ENCODE measurements around the gene RPL35A. TPM values are rescaled to one million over a fixed set of nuclear protein-coding genes. Genes with fewer than 3 reads are reported as not detected.

The RPL35A gene
- total and polyA plus RNA-seq, 2 of the 8 experiments (the other 6 are each of a cell fraction or from before 2014, with no cell fraction given), result 695 to 1,393 TPM

DNA sequence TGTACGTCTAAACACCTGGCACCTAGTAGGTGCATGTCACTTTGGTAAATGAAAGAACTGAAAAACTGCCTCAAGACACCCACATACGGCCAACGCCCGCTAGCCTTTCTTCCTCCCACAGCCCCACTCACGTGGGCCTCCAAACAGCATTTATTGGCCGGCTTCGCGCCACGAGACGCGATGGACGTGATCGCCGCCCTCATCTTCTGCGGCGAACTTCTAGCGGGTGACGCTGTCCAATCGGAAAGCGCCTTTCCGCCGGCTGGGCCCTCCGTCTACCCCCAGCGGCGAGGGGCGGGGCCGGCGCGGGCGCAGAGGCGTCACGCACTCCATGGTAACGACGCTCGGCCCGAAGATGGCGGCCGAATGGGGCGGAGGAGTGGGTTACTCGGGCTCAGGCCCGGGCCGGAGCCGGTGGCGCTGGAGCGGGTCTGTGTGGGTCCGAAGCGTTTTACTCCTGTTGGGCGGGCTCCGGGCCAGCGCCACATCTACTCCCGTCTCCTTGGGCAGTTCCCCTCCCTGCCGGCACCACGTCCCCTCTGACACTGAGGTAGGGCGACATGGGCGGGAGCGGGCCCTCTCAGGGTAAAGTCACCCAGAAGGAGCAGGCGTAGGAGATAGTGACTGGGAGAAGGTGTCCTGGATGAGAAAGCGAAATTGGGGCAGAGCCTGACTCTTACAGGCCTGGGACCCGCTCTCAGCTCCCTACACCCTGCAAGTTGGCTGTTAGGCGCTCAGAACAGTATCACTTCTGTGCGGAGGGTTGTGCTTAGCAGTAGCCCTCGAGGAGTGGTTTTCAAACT lies 10.1 kb downstream of the RPL35A start, which contains the start of gene LMLN:
TSS of gene LMLN (plus strand) at position 327 of the 803 bp plus-strand sequence. CDS start at position 356, 29 bp downstream.
- Histone ChIP-seq H3K79me2 (ENCODE audit: control insufficient read depth in 1 of 2, insufficient read depth in 2 of 2, low read length in 2 of 2) (no peaks in the 10 kb centered on the region), H3K27ac (ENCODE audit: low read depth, low read length) (peak within 1 kb of the TSS; percentile 47; the same call in 1 of the 2 replicates), H2BK20ac (ENCODE audit: low read length) (no peak within 1 kb of the TSS), H3K79me1 (ENCODE audit: low read depth, low read length) (no peaks in the 10 kb centered on the region), H3K14ac (ENCODE audit: insufficient read length) (no peak within 1 kb of the TSS), H2BK15ac (ENCODE audit: low read length) (no peak within 1 kb of the TSS), H2AFZ (ENCODE audit: low read length) (peak within 1 kb of the TSS; percentile 97), H2BK5ac (ENCODE audit: low read depth, low read length) (no peak within 1 kb of the TSS), H3K27me3 (replicated peaks in 1 of 4; ENCODE audit: control insufficient read depth in 3 of 4, extremely low read depth in 1 of 4, insufficient read depth in 3 of 4, low read length in 3 of 4) (no peaks in the 10 kb centered on the region; a peak in 1 of 7 replicates), H3K4me2 (ENCODE audit: insufficient read depth in 1 of 2, low read depth in 2 of 2, low read length in 2 of 2) (peak within 1 kb of the TSS; percentile 98 to 100), H4K5ac (ENCODE audit: insufficient read length, low read depth, low read length) (no peak within 1 kb of the TSS), H4K91ac (replicated peaks; ENCODE audit: insufficient read length, low read length) (no peak within 1 kb of the TSS), H3K4me1 (replicated peaks in 1 of 4; ENCODE audit: control insufficient read depth in 3 of 4, insufficient read depth in 4 of 4, low read length in 3 of 4) (peaks cover 0 to 3% (median under 1%) of the 10 kb centered on the region in 4 experiments; a peak in 4 of 7 replicates), H2AK5ac (ENCODE audit: low read depth, low read length) (no peak within 1 kb of the TSS), H2BK12ac (ENCODE audit: low read depth, low read length) (peak within 1 kb of the TSS; percentile 6; the same call in 1 of the 2 replicates), H3K4ac (replicated peaks; ENCODE audit: insufficient read length, low read depth, low read length) (no peak within 1 kb of the TSS), H3K36me3 (ENCODE audit: control insufficient read depth in 2 of 4, insufficient read depth in 4 of 4, low read length in 3 of 4) (peaks cover 6 to 15% (median 11%) of the 10 kb centered on the region in 4 experiments; a peak in 7 of 8 replicates), H3K4me3 (ENCODE audit: extremely low read depth in 1 of 4, insufficient read depth in 2 of 4, low read depth in 3 of 4, low read length in 4 of 4) (peak within 1 kb of the TSS; percentile 57 to 85 (median 78)), H3K23ac (ENCODE audit: insufficient read length) (no peak within 1 kb of the TSS), H3K9ac (replicated peaks in 1 of 4; ENCODE audit: extremely low read depth in 1 of 4, low read depth in 3 of 4, low read length in 3 of 4) (peak within 1 kb of the TSS; percentile 72 to 76 (median 75)), H3K23me2 (ENCODE audit: low read depth, low read length) (peaks cover 9% of the 10 kb centered on the region), H3K9me3 (ENCODE audit: insufficient read depth in 2 of 2, low read depth in 1 of 2, low read length in 1 of 2) (no peaks in the 10 kb centered on the region), H3K56ac (replicated peaks; ENCODE audit: insufficient read length, low read depth, low read length) (peak within 1 kb of the TSS; percentile 49), H4K8ac (ENCODE audit: extremely low read depth, insufficient read depth, low read length) (peak within 1 kb of the TSS; percentile 35; the same call in 1 of the 2 replicates), H4K20me1 (replicated peaks in 1 of 2; ENCODE audit: control insufficient read depth in 1 of 2, insufficient read depth in 2 of 2, low read length in 2 of 2) (peaks cover 2 to 4% of the 10 kb centered on the region in 2 experiments), H3K18ac (ENCODE audit: extremely low read depth, low read length) (no peak within 1 kb of the TSS), H2BK120ac (replicated peaks; ENCODE audit: low read depth, low read length) (no peak within 1 kb of the TSS)
- CTCF ChIA-PET (ENCODE audit: partially characterized antibody), result no interaction called here
- FAIRE-seq, result peak; percentile 32
- WGBS, 2 experiments (ENCODE audit: extremely low coverage in 1 of 2, insufficient coverage in 1 of 2, insufficient read length in 1 of 2, insufficient replicate concordance in 2 of 2, low coverage in 1 of 2, low lambda C conversion rate in 2 of 2, missing lambda C conversion rate in 1 of 2), result 1% methylated on average over 58 of the region's 62 CpGs; no CpG with 5 or more reads in 1 of the 2 experiments
- peak; percentile 68 to 96 for DNase-seq (ENCODE audit: low read depth in 1 of 2, low spot score in 2 of 2)
- POLR2A ChIA-PET (ENCODE audit: partially characterized antibody), result interaction anchor here (7.6 kb wide), 1 partner anchor 9 kb away, joined by 69 read pairs; the partner anchor contains the start of gene RPL35A
- TF ChIP-seq TAF7 (optimal IDR thresholded peaks at IDR 0.05; ENCODE audit: borderline replicate concordance, low read depth, low read length) (peak; percentile 42), RBBP5 (IDR thresholded peaks at IDR 0.05; ENCODE audit: borderline replicate concordance, low read depth, low read length) (no peak), SP1 (IDR thresholded peaks at IDR 0.05; ENCODE audit: low read depth, low read length) (peak; percentile 42; the same call in 1 of the 2 replicates), CBX8 (IDR thresholded peaks at IDR 0.05; ENCODE audit: borderline replicate concordance, low read depth, low read length) (no peak), EP300 (IDR thresholded peaks at IDR 0.05; ENCODE audit: borderline replicate concordance in 1 of 2, low read depth in 2 of 2, low read length in 2 of 2) (no peak), CEBPB (IDR thresholded peaks at IDR 0.05; ENCODE audit: low read depth, low read length) (no peak), NRF1 (IDR thresholded peaks at IDR 0.05; ENCODE audit: low read depth, low read length) (0 out of 2 replicates have a peak, but pooled peaks have one; percentile 22), TBP (IDR thresholded peaks at IDR 0.05; ENCODE audit: low read depth, low read length) (peak; percentile 46; the same call in 1 of the 2 replicates), HDAC6 (IDR thresholded peaks at IDR 0.05; ENCODE audit: low read depth, low read length) (no peak), JUND (IDR thresholded peaks at IDR 0.05; ENCODE audit: low read length) (no peak), TAF1 (IDR thresholded peaks at IDR 0.05; ENCODE audit: low read depth, low read length) (peak; percentile 80), EZH2 (IDR thresholded peaks at IDR 0.05; ENCODE audit: low read depth, low read length, severe bottlenecking) (no peak)
